B cell (primary cell): Measurements from ENCODE around the gene KMT2C. TPM values are rescaled to one million over a fixed set of nuclear protein-coding genes. Genes with fewer than 3 reads are reported as not detected.

Source experiments
- ATAC-seq: fragments of 200-7000 bp; cut with Tn5 transposase; one replicate; pipeline ENCODE4 v1.10.0; 2021; ENCODE audit warnings: low read depth, mild to moderate bottlenecking, moderate number of reproducible peaks, moderate library complexity
- CTCF ChIA-PET: fragments of 350-600 bp; sonication (Branson Sonifier 250); formaldehyde crosslinking; loops from one replicate; lab custom pipeline; 2021; ENCODE audit warnings: antibody characterized with exemption, inconsistent platforms; lab: Charles Lee
- POLR2A ChIA-PET: fragments of 350-600 bp; sonication (Branson Sonifier 250); formaldehyde crosslinking; loops from one replicate; lab custom pipeline; 2021; ENCODE audit warnings: antibody characterized with exemption; lab: Charles Lee
- DNase-seq: peaks from one replicate; pipeline ENCODE4 v3.0.0; 2013
- H2AFZ ChIP-seq: 2 replicates; pipeline ENCODE4 v1.6.1; 2012; ENCODE audit warnings: mild to moderate bottlenecking, low read depth, low read length; ENCODE audit not compliant: insufficient read depth, poor library complexity, severe bottlenecking
- H3K27ac ChIP-seq, 2 donors: 1 replicate in 1 of 2; 2 replicates in 1 of 2; pipeline ENCODE4 v1.5.1; 2012 to 2013; ENCODE audit warnings: low read length in 2 of 2, mild to moderate bottlenecking in 2 of 2, moderate library complexity in 1 of 2
- H3K27me3 ChIP-seq, 4 experiments: fragments of 200-600 bp in 1 of 4; sonication (generic) in 1 of 4; replicated peaks in 1 of 4; 1 replicate in 2 of 4; 2 replicates in 2 of 4; pipeline versions ENCODE4 v1.6.1 to v1.7.0; 2013 to 2016; ENCODE audit warnings: low read length in 3 of 4, mild to moderate bottlenecking in 2 of 4, mixed read lengths in 1 of 4, moderate library complexity in 1 of 4; ENCODE audit not compliant: insufficient read depth in 4 of 4, control insufficient read depth in 3 of 4; ENCODE audit errors: control extremely low read depth in 1 of 4
- H3K36me3 ChIP-seq, 2 experiments: replicated peaks in 1 of 2; 1 replicate in 1 of 2; 2 replicates in 1 of 2; pipeline versions ENCODE4 v1.6.1 to v1.7.1; 2013; ENCODE audit warnings: low read length in 1 of 2; ENCODE audit not compliant: insufficient read depth in 2 of 2, control insufficient read depth in 1 of 2; ENCODE audit errors: control extremely low read depth in 1 of 2, extremely low read depth in 1 of 2
- H3K4me1 ChIP-seq, 2 donors: fragments of 200-600 bp in 1 of 2; sonication (generic) in 1 of 2; 1 replicate in 1 of 2; 2 replicates in 1 of 2; pipeline versions ENCODE4 v1.5.1 to v1.6.1; 2013 to 2017; ENCODE audit warnings: low read length in 2 of 2; ENCODE audit not compliant: control insufficient read depth in 2 of 2, insufficient read depth in 2 of 2
- H3K4me2 ChIP-seq: replicated peaks from 2 replicates; pipeline ENCODE3; 2012; ENCODE audit warnings: mild to moderate bottlenecking, low read depth, low read length; ENCODE audit not compliant: poor library complexity, severe bottlenecking
- H3K4me3 ChIP-seq, 5 experiments: fragments of 200-600 bp in 1 of 5; sonication (generic) in 1 of 5; 1 replicate in 3 of 5; 2 replicates in 2 of 5; pipeline versions ENCODE4 v1.5.1 to v1.7.0; 2011 to 2016; ENCODE audit warnings: low read length in 4 of 5, mild to moderate bottlenecking in 4 of 5, low read depth in 2 of 5, control low read depth in 1 of 5, moderate library complexity in 1 of 5; ENCODE audit not compliant: insufficient read depth in 1 of 5; ENCODE audit errors: control extremely low read depth in 1 of 5, extremely low read depth in 1 of 5
- H3K79me2 ChIP-seq: fragments of 200-600 bp; sonication (generic); one replicate; pipeline ENCODE4 v1.6.0; 2016; ENCODE audit warnings: low read length; ENCODE audit not compliant: control insufficient read depth, insufficient read depth
- H3K9ac ChIP-seq: fragments of 200-600 bp; sonication (generic); 2 replicates; pipeline ENCODE4 v1.6.1; 2017; ENCODE audit warnings: mild to moderate bottlenecking, low read length, moderate library complexity
- H3K9me3 ChIP-seq, 3 donors: one replicate each; pipeline versions ENCODE4 v1.6.1 to v1.7.1; 2013; ENCODE audit warnings: low read length in 2 of 3; ENCODE audit not compliant: control insufficient read depth in 2 of 3, insufficient read depth in 1 of 3; ENCODE audit errors: control extremely low read depth in 1 of 3
- H4K20me1 ChIP-seq: 2 replicates; pipeline ENCODE4 v1.6.0; 2012; ENCODE audit warnings: mild to moderate bottlenecking, low read length; ENCODE audit not compliant: insufficient read depth, control insufficient read depth, poor library complexity, severe bottlenecking
- H3K27ac Mint-ChIP-seq: one replicate; pipeline ENCODE4 v1.8.0; 2021; ENCODE audit warnings: mixed read lengths
- H3K27me3 Mint-ChIP-seq: one replicate; pipeline ENCODE4 v1.8.0; 2021; ENCODE audit warnings: mixed read lengths
- H3K4me1 Mint-ChIP-seq: one replicate; pipeline ENCODE4 v1.8.0; 2021; ENCODE audit warnings: mixed read lengths
- H3K4me3 Mint-ChIP-seq: one replicate; pipeline ENCODE4 v1.8.0; 2021; ENCODE audit warnings: mixed read lengths
- H3K9me3 Mint-ChIP-seq: one replicate; pipeline ENCODE4 v1.8.0; 2022; ENCODE audit warnings: mixed read lengths; ENCODE audit not compliant: insufficient read depth
- EZH2 ChIP-seq: IDR thresholded peaks from 2 replicates; pipeline ENCODE4 v1.6.1; 2012; ENCODE audit warnings: borderline replicate concordance, low read depth, mild to moderate bottlenecking, moderate library complexity, low read length; ENCODE audit not compliant: insufficient read depth, poor library complexity, severe bottlenecking
- WGBS: methylation state at CpG from one replicate; pipeline ENCODE4 v1.1.5; 2013; ENCODE audit warnings: missing lambda C conversion rate; ENCODE audit not compliant: insufficient coverage; 5-methylcytosine and 5-hydroxymethylcytosine counted together
- intact Hi-C: fragments of 100-400 bp; cut with micrococcal nuclease; formaldehyde crosslinking; loops from one replicate; pipeline ENCODE4 v1.10.0; 2022
- polyA plus RNA-seq: library from polyadenylated mRNA; depleted of rRNA; stranded (reverse); fragments of >200 nt; gene quantifications from 2 replicates; pipeline ENCODE4 v1.2.3, GENCODE V29; 2012
- total RNA-seq, 2 donors: library from RNA; stranded (reverse); fragments of 120-200 nt in 1 of 2; gene quantifications; 1 replicate in 1 of 2; 2 replicates in 1 of 2; pipeline versions ENCODE4 v1.2.3 to v1.2.4, GENCODE V29; 2013 to 2022
- TF ChIP-seq, protein P1 (sequence below): fragments of 200-600 bp; IDR thresholded peaks from one replicate; pipeline ENCODE4 v1.8.0; 2022; ENCODE audit warnings: antibody characterized with exemption, mild to moderate bottlenecking

The KMT2C gene
- total and polyA plus RNA-seq, 2 donors (not counting 1 experiment from before 2014, with no cell fraction given) = 14.9 to 171 TPM

DNA sequence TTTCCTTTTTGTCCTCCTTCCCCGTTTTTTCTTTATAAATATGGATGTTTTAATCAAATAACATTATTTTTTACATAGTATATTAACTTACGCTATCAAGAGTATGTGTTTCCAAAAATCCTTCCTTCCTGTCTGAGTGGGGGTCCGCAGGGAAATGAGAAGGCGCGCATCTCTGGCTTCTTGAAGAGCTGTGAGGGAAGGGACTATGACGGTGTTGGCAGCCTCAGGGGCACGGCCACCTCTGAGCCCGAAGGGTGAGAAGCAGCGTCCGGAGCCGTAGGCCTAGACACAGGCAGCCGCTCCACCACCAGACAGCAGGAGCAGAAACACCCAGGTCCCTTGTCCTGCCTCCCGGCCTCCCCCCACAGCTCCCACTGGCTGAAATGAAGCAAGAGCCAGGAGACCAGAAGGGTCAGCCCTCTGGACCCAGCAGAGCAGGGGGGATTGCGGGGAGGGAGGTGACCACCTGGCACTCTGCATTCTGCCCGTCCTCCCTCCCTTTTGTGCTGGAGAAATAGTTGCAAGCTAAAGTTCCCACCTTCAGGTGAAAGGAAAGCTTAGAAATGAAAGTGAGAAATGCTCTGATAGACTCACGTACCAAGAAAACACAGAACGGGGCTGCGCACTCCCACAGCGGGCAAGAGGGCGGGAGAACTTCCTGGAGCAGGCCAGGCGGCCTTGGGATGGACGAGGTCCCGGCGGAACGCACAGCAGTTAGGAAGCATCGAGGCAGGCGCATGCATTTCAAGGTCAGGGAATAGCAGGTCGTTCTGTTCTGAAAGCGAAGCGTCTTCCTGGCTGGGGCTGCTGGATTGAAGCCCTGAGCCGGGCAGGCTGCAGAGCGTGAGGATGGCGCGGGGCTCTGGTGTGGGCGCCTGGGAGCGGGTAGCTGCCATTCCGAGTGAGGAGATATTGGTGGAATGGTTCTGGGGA, 304.9 kb downstream of the KMT2C start:
- Histone ChIP-seq H3K9ac (no peak overlapping the region), H3K4me2 (no peak overlapping the region), H3K27me3 (no peaks in the 10 kb centered on the region), H4K20me1 (no peaks in the 10 kb centered on the region), H2AFZ (no peak overlapping the region), H3K36me3 (peaks cover 0 to 34% of the 10 kb centered on the region in 2 experiments), H3K9me3 (peaks cover 0 to 20% (median 0%) of the 10 kb centered on the region in 3 donors), H3K4me3 (no peak overlapping the region), H3K79me2 (no peaks in the 10 kb centered on the region), H3K27ac (no peak overlapping the region), H3K4me1 (no peaks in the 10 kb centered on the region)
- Mint-ChIP-seq H3K4me1 (no peaks in the 10 kb centered on the region), H3K27ac (no peak overlapping the region), H3K9me3 (no peaks in the 10 kb centered on the region), H3K4me3 (no peak overlapping the region), H3K27me3 (no peaks in the 10 kb centered on the region)
- intact Hi-C loops = no loop called here
- CTCF ChIA-PET = no interaction called here
- DNase-seq = no peak
- ATAC-seq = no peak
- POLR2A ChIA-PET = no interaction called here
- TF ChIP-seq, protein P1, sequence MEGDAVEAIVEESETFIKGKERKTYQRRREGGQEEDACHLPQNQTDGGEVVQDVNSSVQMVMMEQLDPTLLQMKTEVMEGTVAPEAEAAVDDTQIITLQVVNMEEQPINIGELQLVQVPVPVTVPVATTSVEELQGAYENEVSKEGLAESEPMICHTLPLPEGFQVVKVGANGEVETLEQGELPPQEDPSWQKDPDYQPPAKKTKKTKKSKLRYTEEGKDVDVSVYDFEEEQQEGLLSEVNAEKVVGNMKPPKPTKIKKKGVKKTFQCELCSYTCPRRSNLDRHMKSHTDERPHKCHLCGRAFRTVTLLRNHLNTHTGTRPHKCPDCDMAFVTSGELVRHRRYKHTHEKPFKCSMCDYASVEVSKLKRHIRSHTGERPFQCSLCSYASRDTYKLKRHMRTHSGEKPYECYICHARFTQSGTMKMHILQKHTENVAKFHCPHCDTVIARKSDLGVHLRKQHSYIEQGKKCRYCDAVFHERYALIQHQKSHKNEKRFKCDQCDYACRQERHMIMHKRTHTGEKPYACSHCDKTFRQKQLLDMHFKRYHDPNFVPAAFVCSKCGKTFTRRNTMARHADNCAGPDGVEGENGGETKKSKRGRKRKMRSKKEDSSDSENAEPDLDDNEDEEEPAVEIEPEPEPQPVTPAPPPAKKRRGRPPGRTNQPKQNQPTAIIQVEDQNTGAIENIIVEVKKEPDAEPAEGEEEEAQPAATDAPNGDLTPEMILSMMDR = no peak
- TF ChIP-seq EZH2 = no peak
- WGBS = 97% methylated on average over 33 of the region's 37 CpGs

GRCh38 chr7:152129682-152130081, 306.1 kb downstream of the KMT2C start:
- H3K4me1 Mint-ChIP-seq = no peaks in the 10 kb centered on the region
- H3K27me3 Mint-ChIP-seq = no peaks in the 10 kb centered on the region
- Histone ChIP-seq H4K20me1 (no peaks in the 10 kb centered on the region), H3K79me2 (no peaks in the 10 kb centered on the region), H3K4me3 (no peak overlapping the region), H2AFZ (no peak overlapping the region), H3K9me3 (peaks cover 3 to 20% (median 4%) of the 10 kb centered on the region in 3 donors), H3K36me3 (peaks cover 0 to 43% of the 10 kb centered on the region in 2 experiments), H3K27me3 (no peaks in the 10 kb centered on the region), H3K4me2 (no peak overlapping the region), H3K9ac (no peak overlapping the region), H3K4me1 (no peaks in the 10 kb centered on the region), H3K27ac (no peak overlapping the region)
- intact Hi-C loops = no loop called here
- ATAC-seq = no peak
- WGBS = 100% methylated on average over 1 of the region's 7 CpGs
- H3K9me3 Mint-ChIP-seq = no peaks in the 10 kb centered on the region
- no peak for DNase-seq
- ChIA-PET CTCF (interaction anchor here (0.6 kb wide), 1 partner anchor 775 kb away, joined by 3 read pairs; no protein-coding TSS in a partner anchor), POLR2A (no interaction called here)
- no peak overlapping the region for H3K27ac Mint-ChIP-seq
- TF ChIP-seq, protein P1 = no peak
- TF ChIP-seq EZH2 = no peak
- no peak overlapping the region for H3K4me3 Mint-ChIP-seq
